Ovary (tissue), 9 donors: ENCODE results near the gene PPDPF. TPM values are rescaled to one million over a fixed set of nuclear protein-coding genes. Genes with fewer than 3 reads are reported as not detected.
"Not testable (repeated sequence)": the region's sequence is repeated elsewhere in the genome, so short reads cannot be mapped to it uniquely, and the experiment has no call there.

ENCODE experiments used
- DNase-seq, 5 donors: peaks; one replicate each; pipeline ENCODE4 v3.0.0-alpha.2; 2019 to 2020
- H3K27ac ChIP-seq, 2 donors: fragments of 200-600 bp; one replicate each; pipeline versions ENCODE4 v1.5.1 to v1.8.0; 2019 to 2022
- H3K27me3 ChIP-seq: fragments of 200-600 bp; one replicate; pipeline ENCODE4 v1.8.0; 2022
- H3K36me3 ChIP-seq: fragments of 200-600 bp; sonication (generic); one replicate; pipeline ENCODE4 v1.5.1; 2019
- H3K4me1 ChIP-seq: one replicate; pipeline ENCODE4 v1.8.1; 2013; ENCODE audit warnings: mild to moderate bottlenecking, moderate library complexity; ENCODE audit not compliant: insufficient read depth
- H3K4me3 ChIP-seq: fragments of 200-600 bp; sonication (generic); one replicate; pipeline ENCODE4 v1.5.1; 2017
- H3K9me3 ChIP-seq, 2 donors: fragments of 200-600 bp in 1 of 2; sonication (generic) in 1 of 2; one replicate each; pipeline versions ENCODE4 v1.5.1 to v1.8.1; 2013 to 2019; ENCODE audit warnings: mild to moderate bottlenecking in 1 of 2, moderate library complexity in 1 of 2
- CTCF ChIP-seq, 3 donors: fragments of 450-650 bp in 2 of 3; fragments of 200-600 bp in 1 of 3; IDR thresholded peaks; one replicate each; pipeline versions ENCODE4 v1.5.1 to v1.8.0; 2016 to 2022; ENCODE audit warnings: antibody characterized with exemption in 3 of 3, mild to moderate bottlenecking in 1 of 3
- EP300 ChIP-seq: sonication (generic); formaldehyde crosslinking; IDR thresholded peaks from one replicate; pipeline ENCODE4 v1.6.1; 2017; ENCODE audit warnings: antibody characterized with exemption
- POLR2A ChIP-seq: fragments of 450-650 bp; IDR thresholded peaks from one replicate; pipeline ENCODE4 v1.6.1; 2017; ENCODE audit warnings: antibody characterized with exemption, mild to moderate bottlenecking, moderate library complexity
- WGBS, 3 donors: extraction: QIAGEN DNeasy Blood & Tissue Kit in 1 of 3; methylation state at CpG; one replicate each; pipeline versions ENCODE4 v1.1.5 to v1.1.7; 2013 to 2017; 5-methylcytosine and 5-hydroxymethylcytosine counted together
- intact Hi-C, 4 donors: fragments of 100-400 bp; cut with DNase I; formaldehyde crosslinking; loops; one replicate each; pipeline versions ENCODE4 v1.11.0 to v1.15.1; 2022 to 2023
- polyA plus RNA-seq, 2 donors: library from polyadenylated mRNA; stranded (reverse); fragments of 200-250 nt in 1 of 2; fragments of 350-450 nt in 1 of 2; fragmentation: Illumina TruSeq in 1 of 2; extraction: RNeasy Lipid Tissue Mini Kit (QIAGEN cat#74804) in 1 of 2; gene quantifications; one replicate each; pipeline ENCODE4 v1.2.3, GENCODE V29; 2013 to 2014
- total RNA-seq, 7 donors: library from RNA; depleted of rRNA in 2 of 7; stranded (reverse); fragments of >200 nt in 2 of 7; fragmentation: NEBNext Ultra II Directional in 3 of 7; extraction: Animal tissue kit (Norgen Biotek cat#: 25700) in 3 of 7; gene quantifications; one replicate each; pipeline versions ENCODE4 v1.1.0 to v1.2.4, GENCODE V29; 2016 to 2023
- donor health status: DM: no; HTN: no; CAD: no; lungs with moderate emphysema.
- donor health status: DM: no; HTN: no; CAD: no.
- donor health status: Bipolar disorder and iron deficiency.
- donor health status: DM: yes; HTN: yes; CAD: no.
- donor health status: DM: no; HTN: no; CAD: no.
- donor health status: DM: yes; HTN: yes; CAD: no.

PPDPF gene
- total and polyA plus RNA-seq, 9 donors: 4.9 to 315 (median 201) TPM

GRCh38 chr20:63509088-63509564 is 11.4 kb upstream of the PPDPF start:
- intact Hi-C loops: no loop called here
- H3K36me3 ChIP-seq: no peaks in the 10 kb centered on the region
- no peak overlapping the region for H3K4me3 ChIP-seq
- H3K27ac ChIP-seq: no peak overlapping the region
- no peaks in the 10 kb centered on the region for H3K27me3 ChIP-seq
- DNase-seq: no peak
- H3K4me1 ChIP-seq: no peaks in the 10 kb centered on the region
- peaks cover 0 to 23% of the 10 kb centered on the region in 2 donors for H3K9me3 ChIP-seq
- 85 to 90% (median 88%) methylated on average over 9 of the region's 9 CpGs for WGBS, 3 donors
- TF ChIP-seq CTCF (IDR thresholded peaks at IDR 0.05) (no peak), EP300 (no peak), POLR2A (no peak)

GRCh38 chr20:63513207-63513606 is 7.4 kb upstream of the PPDPF start:
- intact Hi-C loops: no loop called here
- TF ChIP-seq EP300 (no peak), CTCF (IDR thresholded peaks at IDR 0.05) (no peak), POLR2A (no peak)
- no peak for DNase-seq
- Histone ChIP-seq H3K9me3 (peaks cover 0 to 1% of the 10 kb centered on the region in 2 donors), H3K27ac (no peak overlapping the region), H3K27me3 (no peaks in the 10 kb centered on the region), H3K4me3 (no peak overlapping the region), H3K4me1 (no peaks in the 10 kb centered on the region), H3K36me3 (no peaks in the 10 kb centered on the region)
- 67 to 90% (median 75%) methylated on average over 3 of the region's 3 CpGs for WGBS, 3 donors

- intact Hi-C loops: not testable (repeated sequence)
Measured at GRCh38 chr20:63514520-63514919, 6.0 kb upstream of the PPDPF start.

DNA sequence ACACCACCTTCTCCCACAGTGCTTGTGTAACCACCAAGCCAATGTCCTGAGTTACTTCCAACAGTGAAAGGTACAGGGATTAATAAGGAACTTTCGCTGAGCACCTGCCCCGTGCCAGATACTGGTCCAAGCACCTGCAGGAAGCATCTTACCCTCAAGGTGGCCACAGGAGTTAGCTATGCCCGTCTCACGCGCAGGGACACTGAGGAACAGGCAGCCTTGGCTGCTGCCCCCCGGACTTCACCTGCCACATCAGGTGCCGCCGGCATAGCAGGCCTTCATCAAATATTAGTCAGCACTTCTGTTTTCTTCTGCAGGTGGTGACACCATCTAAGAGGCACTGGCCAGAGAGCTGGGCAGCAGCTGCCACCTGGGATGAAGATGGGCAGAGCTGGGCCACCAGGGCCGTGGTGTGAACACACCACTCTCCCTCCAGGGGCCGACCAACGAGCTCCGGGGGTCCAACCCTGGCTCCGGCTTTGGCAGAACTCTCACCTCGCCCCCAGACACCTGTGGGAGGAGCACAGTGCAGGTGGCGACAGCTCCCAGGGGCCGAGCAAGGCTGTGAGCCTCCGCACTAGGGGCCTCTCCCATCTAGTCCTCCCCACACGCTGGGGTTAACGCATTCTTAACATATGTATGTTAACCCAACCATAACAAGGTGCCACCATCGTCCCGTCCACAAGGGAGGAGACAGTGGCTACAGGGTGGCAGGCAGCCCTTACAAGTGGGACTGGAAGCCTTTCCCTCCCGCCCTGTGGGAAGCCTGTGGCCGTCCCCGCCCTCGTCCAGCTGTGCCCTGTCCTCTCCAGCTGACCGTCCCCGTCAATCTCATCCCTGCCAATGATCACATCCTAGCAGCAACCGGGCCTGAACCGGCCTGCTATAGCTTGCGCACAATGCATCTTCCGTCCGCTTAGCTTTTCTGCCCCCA is 2.9 kb upstream of the PPDPF start:
- H3K4me1 ChIP-seq: peaks cover 10% of the 10 kb centered on the region
- WGBS, 3 donors: 89 to 91% (median 90%) methylated on average over 31 to 32 of the region's 32 CpGs
- no peaks in the 10 kb centered on the region for H3K36me3 ChIP-seq
- DNase-seq: peak in 2 of 5 donors; percentile 23 to 24
- intact Hi-C loops: no loop called here
- H3K4me3 ChIP-seq: no peak overlapping the region
- no peaks in the 10 kb centered on the region for H3K9me3 ChIP-seq
- TF ChIP-seq EP300 (no peak), POLR2A (no peak), CTCF (IDR thresholded peaks at IDR 0.05) (no peak)
- no peaks in the 10 kb centered on the region for H3K27me3 ChIP-seq
- H3K27ac ChIP-seq: no peak overlapping the region

More at GRCh38 chr20:63514520-63514919, 6.0 kb upstream of the PPDPF start:
- H3K27me3 ChIP-seq, H3K4me1 ChIP-seq, H3K27ac ChIP-seq, H3K9me3 ChIP-seq, H3K4me3 ChIP-seq, H3K36me3 ChIP-seq: not testable (repeated sequence)
- DNase-seq: peak in 1 of 5 donors; percentile 14
- WGBS, 3 donors: 66 to 81% (median 67%) methylated on average over 10 of the region's 10 CpGs

GRCh38 chr20:63518351-63518861 is 2.2 kb upstream of the PPDPF start:
- Histone ChIP-seq H3K4me3 (no peak overlapping the region), H3K36me3 (no peaks in the 10 kb centered on the region), H3K9me3 (no peaks in the 10 kb centered on the region), H3K27ac (no peak overlapping the region), H3K4me1 (peaks cover 10% of the 10 kb centered on the region), H3K27me3 (no peaks in the 10 kb centered on the region)
- TF ChIP-seq EP300 (no peak), CTCF (IDR thresholded peaks at IDR 0.05) (no peak), POLR2A (no peak)
- DNase-seq: peak in 2 of 5 donors; percentile 42 to 48
- 66 to 87% (median 73%) methylated on average over 20 of the region's 20 CpGs for WGBS, 3 donors
- intact Hi-C loops: no loop called here
